Lower leg skin (tissue), 4 donors: Measurements from ENCODE around the gene RGS7BP. TPM values are rescaled to one million over a fixed set of nuclear protein-coding genes. Genes with fewer than 3 reads are reported as not detected.

Experiments used
- DNase-seq, 2 donors: peaks; one replicate each; pipeline ENCODE4 v3.0.0-alpha.2; 2019; ENCODE audit warnings: low spot score in 2 of 2
- H3K4me3 ChIP-seq: fragments of 200-600 bp; sonication (generic); 2 replicates; pipeline ENCODE4 v1.5.1; 2017; ENCODE audit warnings: mild to moderate bottlenecking, low read depth; ENCODE audit not compliant: poor library complexity, severe bottlenecking
- CTCF ChIP-seq, 3 donors: fragments of 450-650 bp; IDR thresholded peaks; one replicate each; pipeline ENCODE4 v1.5.1; 2016; ENCODE audit warnings: antibody characterized with exemption in 3 of 3, mild to moderate bottlenecking in 3 of 3, moderate library complexity in 2 of 3
- POLR2A ChIP-seq, 2 donors: fragments of 450-650 bp; IDR thresholded peaks; one replicate each; pipeline ENCODE4 v1.6.1; 2016 to 2017; ENCODE audit warnings: antibody characterized with exemption in 2 of 2, mild to moderate bottlenecking in 1 of 2, moderate library complexity in 1 of 2
- WGBS, 2 donors: methylation state at CpG; one replicate each; pipeline ENCODE4 v1.1.5; 2018; 5-methylcytosine and 5-hydroxymethylcytosine counted together
- intact Hi-C: fragments of 100-400 bp; cut with DNase I; formaldehyde crosslinking; loops from one replicate; pipeline ENCODE4 v1.15.0; 2023; ENCODE audit warnings: low total_unique reads
- total RNA-seq, 4 donors: library from RNA; depleted of rRNA; stranded (reverse); fragments of >200 nt; gene quantifications; one replicate each; pipeline ENCODE4 v1.1.0, GENCODE V29; 2016

RGS7BP gene
- total RNA-seq, 4 donors from 2014 or later: 0.08 to 1.7 TPM; not detected in 2

GRCh38 chr5:64653766-64654560 lies 148.1 kb downstream of the RGS7BP start:
- no peak for TF ChIP-seq POLR2A (IDR thresholded peaks at IDR 0.05)
- no peak for TF ChIP-seq CTCF (IDR thresholded peaks at IDR 0.05)
- DNase-seq: no peak
- H3K4me3 ChIP-seq: no peak overlapping the region
- intact Hi-C loops: no loop called here
- 92 to 94% methylated on average over 3 of the region's 3 CpGs for WGBS, 2 donors

- WGBS, 2 donors: 80 to 95% methylated on average over 2 of the region's 2 CpGs
- H3K4me3 ChIP-seq: no peak overlapping the region
- intact Hi-C loops: no loop called here
- DNase-seq: no peak
- TF ChIP-seq CTCF (IDR thresholded peaks at IDR 0.05) (no peak), POLR2A (IDR thresholded peaks at IDR 0.05) (no peak)
These were observed 148.7 kb downstream of the RGS7BP start for GRCh38 chr5:64654561-64654938.

GRCh38 chr5:64655596-64655995 lies 149.8 kb downstream of the RGS7BP start:
- 21 to 31% methylated on average over 1 of the region's 1 CpG for WGBS, 2 donors
- intact Hi-C loops: no loop called here
- TF ChIP-seq CTCF (IDR thresholded peaks at IDR 0.05) (no peak), POLR2A (IDR thresholded peaks at IDR 0.05) (no peak)
- H3K4me3 ChIP-seq: no peak overlapping the region
- DNase-seq: no peak

GRCh38 chr5:64659289-64659688 lies 153.5 kb downstream of the RGS7BP start:
- 65 to 69% methylated on average over 3 of the region's 3 CpGs for WGBS, 2 donors
- TF ChIP-seq POLR2A (IDR thresholded peaks at IDR 0.05) (no peak), CTCF (IDR thresholded peaks at IDR 0.05) (no peak)
- no peak for DNase-seq
- intact Hi-C loops: no loop called here
- H3K4me3 ChIP-seq: no peak overlapping the region

Other genes with a start within 250 kb of the RGS7BP start
- not detected for gene SHISAL2B, start 184.5 kb downstream of the RGS7BP start, total RNA-seq